Measurements from ENCODE around the gene MS4A18.

GRCh38 chr11:60748821-60749220 is 24.3 kb downstream of the MS4A18 start:
- TF ChIP-seq POLR2AphosphoS5 (IDR thresholded peaks at IDR 0.05; ENCODE audit: insufficient read depth, low read depth, low read length), result no peak
- TF ChIP-seq CTCF (IDR thresholded peaks at IDR 0.05; ENCODE audit: extremely low read depth in 1 of 2, insufficient read depth in 1 of 2, low read depth in 1 of 2, low read length in 2 of 2), result no peak
- TF ChIP-seq MAX (IDR thresholded peaks at IDR 0.05; ENCODE audit: insufficient read depth, insufficient read length), result no peak
- no peak for TF ChIP-seq POLR2A (IDR thresholded peaks at IDR 0.05; ENCODE audit: low read depth, low read length)
- TF ChIP-seq GATA2 (IDR thresholded peaks at IDR 0.05; ENCODE audit: insufficient read depth, insufficient read length, low read depth, low read length), result no peak
- TF ChIP-seq EZH2 (IDR thresholded peaks at IDR 0.05; ENCODE audit: borderline replicate concordance, low read depth, low read length, severe bottlenecking), result no peak
- TF ChIP-seq JUN (IDR thresholded peaks at IDR 0.05; ENCODE audit: borderline replicate concordance, insufficient read depth, insufficient read length, low read depth), result no peak
- no peak for TF ChIP-seq MYC (IDR thresholded peaks at IDR 0.05; ENCODE audit: low read depth, low read length)

Measured in endothelial cell of umbilical vein (primary cell).